Keratinocyte (primary cell): ENCODE measurements around the gene CPVL. TPM values are rescaled to one million over a fixed set of nuclear protein-coding genes. Genes with fewer than 3 reads are reported as not detected.

ENCODE experiments used
- DNase-seq: peaks from one replicate; pipeline ENCODE4 v3.0.0-alpha.2; 2011; ENCODE audit warnings: low read depth, missing footprints, low spot score
- FAIRE-seq: peaks from 2 replicates; lab custom pipeline; 2011; peaks lifted over from hg19 to GRCh38; lab: Jason Lieb, UNC
- H2AFZ ChIP-seq: 2 replicates; pipeline ENCODE4 v1.6.0; 2012; ENCODE audit warnings: low read length, control low read depth, inconsistent platforms; ENCODE audit not compliant: control insufficient read depth
- H3K27ac ChIP-seq: 2 replicates; pipeline ENCODE4 v1.5.1; 2011; ENCODE audit warnings: low read length; ENCODE audit not compliant: control insufficient read depth, insufficient read depth
- H3K27me3 ChIP-seq: 3 replicates; pipeline ENCODE4 v1.6.0; 2011; ENCODE audit warnings: low read length; ENCODE audit not compliant: control insufficient read depth, insufficient read depth; ENCODE audit errors: extremely low read depth
- H3K36me3 ChIP-seq, 2 experiments: 2 replicates in 1 of 2; 3 replicates in 1 of 2; pipeline ENCODE4 v1.5.1; 2011; ENCODE audit warnings: low read length in 2 of 2, mild to moderate bottlenecking in 1 of 2; ENCODE audit not compliant: control insufficient read depth in 2 of 2, insufficient read depth in 2 of 2; ENCODE audit errors: extremely low read depth in 1 of 2
- H3K4me1 ChIP-seq: 3 replicates; pipeline ENCODE4 v1.5.1; 2011; ENCODE audit warnings: low read length; ENCODE audit not compliant: control insufficient read depth, insufficient read depth; ENCODE audit errors: extremely low read depth
- H3K4me2 ChIP-seq: 3 replicates; pipeline ENCODE4 v1.6.0; 2011; ENCODE audit warnings: low read depth, low read length; ENCODE audit not compliant: control insufficient read depth, insufficient read depth; ENCODE audit errors: extremely low read depth
- H3K4me3 ChIP-seq, 3 experiments: fragments of 200-600 bp in 1 of 3; sonication (generic) in 1 of 3; 2 replicates in 2 of 3; 3 replicates in 1 of 3; pipeline ENCODE4 v1.5.1; 2011 to 2016; ENCODE audit warnings: low read length in 3 of 3, mild to moderate bottlenecking in 3 of 3, control low read depth in 2 of 3, inconsistent platforms in 1 of 3, low read depth in 1 of 3, mixed read lengths in 1 of 3, mixed run types in 1 of 3, moderate library complexity in 1 of 3; ENCODE audit not compliant: control insufficient read depth in 2 of 3, insufficient read depth in 2 of 3; ENCODE audit errors: extremely low read depth in 1 of 3
- H3K79me2 ChIP-seq: 2 replicates; pipeline ENCODE4 v1.6.0; 2012; ENCODE audit warnings: low read length; ENCODE audit not compliant: control insufficient read depth, insufficient read depth
- H3K9ac ChIP-seq: 3 replicates; pipeline ENCODE4 v1.6.0; 2011; ENCODE audit warnings: low read length; ENCODE audit not compliant: control insufficient read depth, insufficient read depth; ENCODE audit errors: extremely low read depth
- H3K9me1 ChIP-seq: 3 replicates; pipeline ENCODE4 v1.6.0; 2011; ENCODE audit warnings: low read length; ENCODE audit not compliant: control insufficient read depth, insufficient read depth; ENCODE audit errors: extremely low read depth
- H3K9me3 ChIP-seq: 2 replicates; pipeline ENCODE4 v1.5.1; 2012; ENCODE audit warnings: low read depth, low read length; ENCODE audit not compliant: control insufficient read depth
- H4K20me1 ChIP-seq: 3 replicates; pipeline ENCODE4 v1.6.0; 2011; ENCODE audit warnings: low read length; ENCODE audit not compliant: control insufficient read depth, insufficient read depth; ENCODE audit errors: extremely low read depth
- CTCF ChIP-seq, 3 experiments: IDR thresholded peaks in 1 of 3; conservative IDR thresholded peaks in 1 of 3; optimal IDR thresholded peaks in 1 of 3; 2 replicates in 2 of 3; 3 replicates in 1 of 3; pipeline versions ENCODE3 to v1.5.1; 2011; ENCODE audit warnings: low read length in 3 of 3, mild to moderate bottlenecking in 3 of 3, moderate library complexity in 2 of 3, control low read depth in 1 of 3, inconsistent platforms in 1 of 3; ENCODE audit not compliant: insufficient read depth in 2 of 3; ENCODE audit errors: extremely low read depth in 1 of 3
- EZH2 ChIP-seq: IDR thresholded peaks from one replicate; pipeline ENCODE4 v1.6.1; 2012; ENCODE audit warnings: inconsistent platforms, mild to moderate bottlenecking, low read length, moderate library complexity
- dilution Hi-C: fragments of 300-500 bp; cut with MboI; formaldehyde crosslinking; loops from one replicate; pipeline ENCODE4 v1.7.0; 2020; ENCODE audit warnings: low sequenced_read_pairs; ENCODE audit not compliant: extremely low pct_ligation_motif_present
- polyA plus RNA-seq, 5 experiments: library from polyadenylated mRNA; depleted of rRNA in 3 of 5; stranded (reverse) in 3 of 5; stranded (forward) in 1 of 5; unstranded in 1 of 5; fragments of >200 nt; gene quantifications; 1 replicate in 1 of 5; 2 replicates in 3 of 5; 3 replicates in 1 of 5; pipeline versions ENCODE4 v1.2.1 to v1.2.3, GENCODE V29; 2011 to 2012; ENCODE audit warnings: missing spikeins in 2 of 5, low read depth in 1 of 5, low replicate concordance in 1 of 5

CPVL gene
- polyA plus RNA-seq, 1 donor (not counting 4 experiments of a cell fraction or from before 2014, with no cell fraction given): 9.8 TPM

- FAIRE-seq: no peak
Measured at GRCh38 chr7:29076631-29077030, 69.7 kb downstream of the CPVL start.

GRCh38 chr7:29075606-29076005, 70.7 kb downstream of the CPVL start:
- TF ChIP-seq EZH2: no peak
- TF ChIP-seq CTCF (optimal IDR thresholded peaks at IDR 0.05 in 1 of 3, IDR thresholded peaks at IDR 0.05 in 1 of 3, conservative IDR thresholded peaks at IDR 0.05 in 1 of 3; ENCODE audit: extremely low read depth in 1 of 3, insufficient read depth in 2 of 3, low read length in 3 of 3): no peak
- DNase-seq (no peak), FAIRE-seq (no peak)
- Histone ChIP-seq H2AFZ (no peak overlapping the region), H4K20me1 (no peaks in the 10 kb centered on the region), H3K36me3 (no peaks in the 10 kb centered on the region), H3K4me1 (no peaks in the 10 kb centered on the region), H3K4me3 (no peak overlapping the region), H3K9ac (no peak overlapping the region), H3K4me2 (no peak overlapping the region), H3K27me3 (no peaks in the 10 kb centered on the region), H3K79me2 (no peaks in the 10 kb centered on the region), H3K9me1 (no peaks in the 10 kb centered on the region), H3K9me3 (no peaks in the 10 kb centered on the region), H3K27ac (no peak overlapping the region)
- dilution Hi-C loops: no loop called here

More at GRCh38 chr7:29076631-29077030, 69.7 kb downstream of the CPVL start:
- H4K20me1 ChIP-seq: no peaks in the 10 kb centered on the region
- H3K4me3 ChIP-seq: no peak overlapping the region
- dilution Hi-C loops: no loop called here
- H3K9me1 ChIP-seq: no peaks in the 10 kb centered on the region
- no peaks in the 10 kb centered on the region for H3K27me3 ChIP-seq
- no peak overlapping the region for H3K4me2 ChIP-seq
- no peak overlapping the region for H3K9ac ChIP-seq
- H3K27ac ChIP-seq: no peak overlapping the region
- H3K36me3 ChIP-seq: no peaks in the 10 kb centered on the region
- no peak for TF ChIP-seq EZH2
- no peak for TF ChIP-seq CTCF (optimal IDR thresholded peaks at IDR 0.05 in 1 of 3, IDR thresholded peaks at IDR 0.05 in 1 of 3, conservative IDR thresholded peaks at IDR 0.05 in 1 of 3; ENCODE audit: extremely low read depth in 1 of 3, insufficient read depth in 2 of 3, low read length in 3 of 3)
- no peaks in the 10 kb centered on the region for H3K9me3 ChIP-seq
- no peaks in the 10 kb centered on the region for H3K79me2 ChIP-seq
- no peak for DNase-seq
- H3K4me1 ChIP-seq: no peaks in the 10 kb centered on the region
- no peak overlapping the region for H2AFZ ChIP-seq
